Measurements from ENCODE around the gene RBMXL3.

DNA sequence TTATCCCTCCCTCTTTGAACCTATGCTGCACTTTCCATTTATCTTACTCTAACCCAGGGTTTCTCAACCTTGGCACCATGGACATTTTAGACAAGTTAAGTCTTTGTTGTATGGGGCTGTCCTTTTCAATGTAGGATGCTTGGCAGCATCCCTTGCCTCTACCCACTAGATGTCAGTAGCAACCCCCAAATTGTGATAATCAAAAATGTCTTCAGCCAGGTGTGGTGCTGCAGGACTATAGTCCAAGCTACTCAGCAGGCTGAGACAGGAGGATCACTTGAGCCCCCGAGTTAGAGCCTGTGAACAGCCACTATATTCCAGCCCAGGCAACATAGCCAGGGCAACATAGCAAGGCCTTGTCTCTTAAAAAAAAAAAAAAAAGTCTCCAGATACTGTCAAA lies 37.7 kb downstream of the RBMXL3 start:
- TF ChIP-seq CTCF (conservative IDR thresholded peaks at IDR 0.05; ENCODE audit: low read depth, low read length) (peak; percentile 74), EZH2 (IDR thresholded peaks at IDR 0.05; ENCODE audit: low read length, unreplicated experiment) (no peak), EZH2phosphoT487 (IDR thresholded peaks at IDR 0.05; ENCODE audit: borderline replicate concordance, low read length) (no peak)
